GM10266 (cell line): Measurements from ENCODE around the gene SUV39H1.
"Not testable (repeated sequence)": the region's sequence is repeated elsewhere in the genome, so short reads cannot be mapped to it uniquely, and the experiment has no call there.

Experiments used
- DNase-seq: peaks from one replicate; pipeline ENCODE4 v3.0.0; 2012; ENCODE audit errors: extremely low spot score
- CTCF ChIP-seq: IDR thresholded peaks from 2 replicates; pipeline ENCODE4 v1.5.1; 2012; ENCODE audit warnings: mild to moderate bottlenecking, low read depth; ENCODE audit not compliant: control insufficient read depth, insufficient read depth; ENCODE audit errors: missing control alignments

The SUV39H1 gene

DNA sequence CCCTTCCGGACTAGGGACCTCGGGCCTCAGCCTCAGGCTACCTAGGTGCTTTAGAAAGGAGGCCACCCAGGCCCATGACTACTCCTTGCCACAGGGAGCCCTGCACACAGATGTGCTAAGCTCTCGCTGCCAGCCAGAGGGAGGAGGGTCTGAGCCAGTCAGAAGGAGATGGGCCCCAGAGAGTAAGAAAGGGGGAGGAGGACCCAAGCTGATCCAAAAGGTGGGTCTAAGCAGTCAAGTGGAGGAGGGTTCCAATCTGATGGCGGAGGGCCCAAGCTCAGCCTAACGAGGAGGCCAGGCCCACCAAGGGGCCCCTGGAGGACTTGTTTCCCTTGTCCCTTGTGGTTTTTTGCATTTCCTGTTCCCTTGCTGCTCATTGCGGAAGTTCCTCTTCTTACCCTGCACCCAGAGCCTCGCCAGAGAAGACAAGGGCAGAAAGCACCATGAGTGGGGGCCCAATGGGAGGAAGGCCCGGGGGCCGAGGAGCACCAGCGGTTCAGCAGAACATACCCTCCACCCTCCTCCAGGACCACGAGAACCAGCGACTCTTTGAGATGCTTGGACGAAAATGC is 13.0 kb upstream of the SUV39H1 start, which contains the start of gene WAS:
TSS of gene WAS (plus strand) at position 389 of the 572 bp plus-strand sequence. CDS start at position 444, 55 bp downstream.
- peak; percentile 79 for DNase-seq
- TF ChIP-seq CTCF: no peak

DNA sequence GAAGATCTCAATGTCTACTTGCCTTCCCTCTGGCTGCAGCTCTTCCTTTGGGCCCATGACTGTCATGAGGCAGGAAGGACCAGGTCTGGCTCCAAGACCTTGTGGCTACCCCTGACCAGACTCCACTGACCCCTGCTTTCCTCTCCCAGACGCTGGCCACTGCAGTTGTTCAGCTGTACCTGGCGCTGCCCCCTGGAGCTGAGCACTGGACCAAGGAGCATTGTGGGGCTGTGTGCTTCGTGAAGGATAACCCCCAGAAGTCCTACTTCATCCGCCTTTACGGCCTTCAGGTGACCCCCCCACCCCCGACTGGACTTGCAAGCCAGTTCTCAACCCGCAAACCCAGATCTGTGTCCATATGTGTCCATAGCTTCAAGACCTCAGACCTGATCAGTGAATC is 12.4 kb upstream of the SUV39H1 start:
- no peak for DNase-seq
- no peak for TF ChIP-seq CTCF

DNA sequence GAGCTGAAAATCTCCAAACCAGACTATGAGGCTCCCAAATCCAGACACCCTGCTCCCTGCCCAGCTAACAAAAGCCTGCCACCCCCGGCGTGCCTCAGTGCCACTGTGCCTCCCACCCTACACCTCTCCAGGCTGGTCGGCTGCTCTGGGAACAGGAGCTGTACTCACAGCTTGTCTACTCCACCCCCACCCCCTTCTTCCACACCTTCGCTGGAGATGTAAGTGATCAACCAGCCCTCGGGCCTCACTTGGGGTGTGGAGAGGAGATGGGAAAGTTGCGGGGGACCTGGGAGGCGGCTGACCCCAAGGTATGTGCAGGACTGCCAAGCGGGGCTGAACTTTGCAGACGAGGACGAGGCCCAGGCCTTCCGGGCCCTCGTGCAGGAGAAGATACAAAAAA is 11.1 kb upstream of the SUV39H1 start:
- TF ChIP-seq CTCF: no peak
- no peak for DNase-seq

DNA sequence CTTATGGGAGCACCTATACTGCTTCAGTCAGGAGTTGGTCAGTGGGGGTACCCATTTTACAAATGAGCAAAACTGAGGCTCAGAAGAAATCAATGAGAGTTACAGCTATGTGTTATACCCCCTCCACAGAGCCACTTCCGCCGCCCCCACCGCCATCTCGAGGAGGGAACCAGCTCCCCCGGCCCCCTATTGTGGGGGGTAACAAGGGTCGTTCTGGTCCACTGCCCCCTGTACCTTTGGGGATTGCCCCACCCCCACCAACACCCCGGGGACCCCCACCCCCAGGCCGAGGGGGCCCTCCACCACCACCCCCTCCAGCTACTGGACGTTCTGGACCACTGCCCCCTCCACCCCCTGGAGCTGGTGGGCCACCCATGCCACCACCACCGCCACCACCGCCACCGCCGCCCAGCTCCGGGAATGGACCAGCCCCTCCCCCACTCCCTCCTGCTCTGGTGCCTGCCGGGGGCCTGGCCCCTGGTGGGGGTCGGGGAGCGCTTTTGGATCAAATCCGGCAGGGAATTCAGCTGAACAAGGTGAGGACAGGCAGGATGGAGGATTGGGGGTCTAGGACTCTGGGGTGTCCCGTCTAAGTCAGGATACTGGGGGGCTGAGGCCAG is 7.9 kb upstream of the SUV39H1 start:
- no peak for TF ChIP-seq CTCF
- DNase-seq: no peak

DNA sequence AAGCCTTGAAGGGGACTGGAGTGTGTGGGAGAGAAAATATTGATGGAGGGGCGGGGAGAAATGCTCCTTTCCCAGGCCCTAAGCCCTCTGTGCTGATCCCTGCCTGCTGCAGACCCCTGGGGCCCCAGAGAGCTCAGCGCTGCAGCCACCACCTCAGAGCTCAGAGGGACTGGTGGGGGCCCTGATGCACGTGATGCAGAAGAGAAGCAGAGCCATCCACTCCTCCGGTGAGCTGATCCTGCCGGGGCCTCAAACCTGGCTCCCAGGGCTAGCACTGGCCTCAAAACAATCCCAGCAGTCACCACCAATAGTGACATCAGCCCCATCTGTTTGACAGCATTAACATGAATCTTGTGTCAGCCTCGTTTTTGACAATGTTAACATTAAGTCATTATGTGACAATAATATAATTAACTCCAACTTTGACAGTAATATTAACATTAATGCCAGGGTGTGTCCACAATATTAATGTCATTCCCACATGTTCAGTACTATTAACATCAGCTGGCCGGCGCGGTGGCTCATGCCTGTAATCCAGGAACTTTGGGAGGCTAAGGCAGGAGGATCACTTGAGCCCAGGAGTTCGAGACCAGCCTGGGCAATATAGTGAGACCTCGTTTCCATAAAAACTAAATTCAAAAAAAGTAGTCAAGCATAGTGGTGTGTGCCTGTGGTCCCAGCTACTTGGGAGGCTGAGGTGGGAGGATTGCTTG is 7.2 kb upstream of the SUV39H1 start:
- no peak for DNase-seq
- TF ChIP-seq CTCF: no peak

DNA sequence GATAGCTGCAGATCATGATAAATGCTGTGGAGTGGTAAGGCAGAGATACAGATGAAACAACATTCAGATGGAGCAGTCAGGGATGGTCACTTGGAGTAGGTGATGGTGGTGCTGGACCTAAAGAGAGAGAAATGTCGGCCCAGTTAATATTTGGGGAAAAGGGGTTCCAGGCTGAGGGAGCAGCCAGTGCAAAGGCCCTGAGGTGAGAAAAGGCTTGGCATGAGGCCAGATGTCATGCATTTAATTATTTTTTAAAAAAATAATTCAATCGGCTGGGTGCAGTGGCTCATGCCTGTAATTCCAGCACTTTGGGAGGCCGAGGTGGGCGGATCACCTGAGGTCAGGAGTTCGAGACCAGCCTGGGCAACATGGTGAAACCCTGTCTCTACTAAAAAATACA is 4.8 kb upstream of the SUV39H1 start:
- DNase-seq: not testable (repeated sequence)

DNA sequence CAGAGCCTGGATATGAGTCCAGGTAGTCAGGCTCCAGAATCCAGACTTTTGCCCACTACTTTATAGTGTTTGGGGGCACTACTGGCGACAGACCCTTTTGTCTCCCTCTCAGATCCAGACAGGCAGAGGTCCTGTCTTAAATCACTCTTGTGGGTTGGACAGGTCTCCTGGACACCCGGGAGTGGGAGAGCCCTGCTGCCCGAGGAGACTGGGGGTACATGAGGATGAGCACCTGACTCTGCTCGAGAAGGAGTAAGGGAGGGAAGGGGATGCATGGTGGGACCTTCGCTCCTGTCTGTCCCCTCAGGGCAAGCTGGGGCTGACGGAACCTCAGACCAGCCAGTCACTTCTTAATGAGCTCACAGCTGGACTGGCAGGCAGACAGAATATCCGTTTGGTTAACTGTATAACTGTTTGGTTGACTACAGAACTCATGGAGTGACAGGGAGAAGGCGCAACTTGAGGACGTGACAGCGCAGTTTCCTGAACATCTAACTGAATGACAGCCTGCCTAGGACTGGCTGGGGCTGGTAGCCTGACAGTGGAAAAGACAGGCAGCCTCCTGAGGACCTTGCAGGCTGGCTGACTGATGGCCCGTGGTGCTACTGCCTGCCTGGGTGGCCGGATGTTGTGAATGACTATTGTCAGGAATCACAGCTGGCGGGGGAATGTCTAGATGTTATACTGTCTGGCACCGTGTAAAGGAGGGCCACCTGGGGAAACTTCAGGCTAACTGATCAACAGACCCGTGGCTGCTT is 1.6 kb upstream of the SUV39H1 start:
- DNase-seq: no peak
- no peak for TF ChIP-seq CTCF
